Adipocyte (in vitro differentiated cells): ENCODE measurements around the gene PNKD.

ENCODE experiments used
- DNase-seq: peaks from one replicate; pipeline ENCODE4 v3.0.0-alpha.2; 2015; ENCODE audit warnings: low read depth
- H3K27me3 ChIP-seq: replicated peaks from 2 replicates; pipeline ENCODE4 v1.7.0; 2013; ENCODE audit warnings: mild to moderate bottlenecking, low read length, moderate library complexity; ENCODE audit not compliant: control insufficient read depth, insufficient read depth
- H3K36me3 ChIP-seq: 2 replicates; pipeline ENCODE4 v1.7.0; 2013; ENCODE audit warnings: low read length, mild to moderate bottlenecking, moderate library complexity; ENCODE audit not compliant: control insufficient read depth, insufficient read depth, severe bottlenecking
- H3K4me1 ChIP-seq: 2 replicates; pipeline ENCODE4 v1.7.0; 2013; ENCODE audit warnings: mild to moderate bottlenecking, low read length, moderate library complexity; ENCODE audit not compliant: control insufficient read depth, insufficient read depth
- H3K4me3 ChIP-seq: 2 replicates; pipeline ENCODE4 v1.7.0; 2013; ENCODE audit warnings: mild to moderate bottlenecking, low read length, moderate library complexity
- H3K9ac ChIP-seq: 2 replicates; pipeline ENCODE4 v1.7.0; 2013; ENCODE audit warnings: mild to moderate bottlenecking, low read length, moderate library complexity
- H3K9me3 ChIP-seq: 2 replicates; pipeline ENCODE4 v1.7.0; 2013; ENCODE audit warnings: mild to moderate bottlenecking, low read length, moderate library complexity; ENCODE audit not compliant: control insufficient read depth

Gene PNKD

GRCh38 chr2:218286570-218287459 lies 16.5 kb downstream of the PNKD start:
- peak; percentile 97 for DNase-seq
- Histone ChIP-seq H3K36me3 (peaks cover 21% of the 10 kb centered on the region), H3K4me1 (peaks cover 89% of the 10 kb centered on the region), H3K4me3 (peak overlapping the region; percentile 83), H3K9ac (peak overlapping the region; percentile 98), H3K27me3 (no peaks in the 10 kb centered on the region), H3K9me3 (no peaks in the 10 kb centered on the region)

- peak; percentile 59 for DNase-seq
- Histone ChIP-seq H3K9me3 (no peaks in the 10 kb centered on the region), H3K36me3 (peaks cover 5% of the 10 kb centered on the region), H3K9ac (peak overlapping the region; percentile 99), H3K27me3 (no peaks in the 10 kb centered on the region), H3K4me1 (peaks cover 67% of the 10 kb centered on the region), H3K4me3 (peak overlapping the region; percentile 97)
Observed at GRCh38 chr2:218289639-218290315, 19.5 kb downstream of the PNKD start.

- Histone ChIP-seq H3K4me1 (peaks cover 59% of the 10 kb centered on the region), H3K4me3 (peak overlapping the region; percentile 97), H3K27me3 (no peaks in the 10 kb centered on the region), H3K9me3 (no peaks in the 10 kb centered on the region), H3K9ac (peak overlapping the region; percentile 99), H3K36me3 (peaks cover 5% of the 10 kb centered on the region)
- no peak for DNase-seq
Observed at GRCh38 chr2:218290316-218291261, 20.3 kb downstream of the PNKD start.

- H3K4me3 ChIP-seq, result peak overlapping the region; percentile 97
Observed at GRCh38 chr2:218291318-218292047, 21.2 kb downstream of the PNKD start.

GRCh38 chr2:218292048-218293014 lies 22.0 kb downstream of the PNKD start, which contains the start of gene TMBIM1:
TMBIM1 (minus strand) TSS chr2:218292503; CDS start chr2:218282141, 10,362 bp downstream.
- no peaks in the 10 kb centered on the region for H3K9me3 ChIP-seq
- peak within 1 kb of the TSS; percentile 99 for H3K9ac ChIP-seq
- H3K27me3 ChIP-seq, result no peaks in the 10 kb centered on the region
- H3K36me3 ChIP-seq, result peaks cover 5% of the 10 kb centered on the region
- H3K4me3 ChIP-seq, result peak within 1 kb of the TSS; percentile 97
- peak; percentile 97 for DNase-seq
- H3K4me1 ChIP-seq, result peaks cover 43% of the 10 kb centered on the region

More at GRCh38 chr2:218291318-218292047, 21.2 kb downstream of the PNKD start:
- Histone ChIP-seq H3K27me3 (no peaks in the 10 kb centered on the region), H3K36me3 (peaks cover 5% of the 10 kb centered on the region), H3K4me1 (peaks cover 50% of the 10 kb centered on the region), H3K9ac (peak overlapping the region; percentile 99), H3K9me3 (no peaks in the 10 kb centered on the region)
- DNase-seq, result peak; percentile 51

- peaks cover 30% of the 10 kb centered on the region for H3K4me1 ChIP-seq
Observed at GRCh38 chr2:218293715-218294429, 23.6 kb downstream of the PNKD start.

GRCh38 chr2:218294430-218295022 lies 24.2 kb downstream of the PNKD start:
- no peaks in the 10 kb centered on the region for H3K27me3 ChIP-seq
- no peak overlapping the region for H3K9ac ChIP-seq
- H3K9me3 ChIP-seq, result no peaks in the 10 kb centered on the region
- DNase-seq, result no peak
- peaks cover 26% of the 10 kb centered on the region for H3K4me1 ChIP-seq
- H3K36me3 ChIP-seq, result no peaks in the 10 kb centered on the region
- no peak overlapping the region for H3K4me3 ChIP-seq

More at GRCh38 chr2:218293715-218294429, 23.6 kb downstream of the PNKD start:
- Histone ChIP-seq H3K36me3 (peaks cover 1% of the 10 kb centered on the region), H3K9me3 (no peaks in the 10 kb centered on the region), H3K9ac (no peak overlapping the region), H3K4me3 (no peak overlapping the region), H3K27me3 (no peaks in the 10 kb centered on the region)
- DNase-seq, result no peak

GRCh38 chr2:218295029-218295428 lies 24.7 kb downstream of the PNKD start:
- Histone ChIP-seq H3K36me3 (no peaks in the 10 kb centered on the region), H3K9ac (no peak overlapping the region), H3K9me3 (no peaks in the 10 kb centered on the region), H3K27me3 (no peaks in the 10 kb centered on the region), H3K4me3 (no peak overlapping the region), H3K4me1 (peaks cover 23% of the 10 kb centered on the region)
- DNase-seq, result no peak

- Histone ChIP-seq H3K4me3 (no peak overlapping the region), H3K9ac (no peak overlapping the region), H3K27me3 (no peaks in the 10 kb centered on the region), H3K9me3 (no peaks in the 10 kb centered on the region), H3K4me1 (peaks cover 11% of the 10 kb centered on the region), H3K36me3 (no peaks in the 10 kb centered on the region)
- no peak for DNase-seq
Observed at GRCh38 chr2:218296200-218296599, 25.9 kb downstream of the PNKD start.
